ENCODE measurements around the gene STATH.
"Not testable (repeated sequence)": the region's sequence is repeated elsewhere in the genome, so short reads cannot be mapped to it uniquely, and the experiment has no call there.

Gene STATH

GRCh38 chr4:69995526-69996016, at the start of gene STATH:
Gene STATH, plus strand, starts transcription at chr4:69995966. Its CDS starts 2,472 bp downstream, at chr4:69998438.
- ATAC-seq = no peak

GRCh38 chr4:69951602-69952001, 44.2 kb upstream of the STATH start:
- ATAC-seq = no peak

GRCh38 chr4:69957209-69957608, 38.6 kb upstream of the STATH start:
- ATAC-seq = no peak

GRCh38 chr4:69965628-69966027, 30.1 kb upstream of the STATH start, which contains the start of gene CSN2:
Gene CSN2, minus strand, starts transcription at chr4:69965728. Its CDS starts 4,733 bp downstream, at chr4:69960995.
- no peak for ATAC-seq

GRCh38 chr4:69970071-69970470, 25.7 kb upstream of the STATH start:
- ATAC-seq = no peak

- no peak for ATAC-seq
Measured at GRCh38 chr4:69974631-69975030, 21.1 kb upstream of the STATH start.

GRCh38 chr4:69977582-69977981, 18.2 kb upstream of the STATH start:
- no peak for ATAC-seq

GRCh38 chr4:69984030-69984443, 11.7 kb upstream of the STATH start:
- peak in 1 of 2 donors; percentile 9 for ATAC-seq

- ATAC-seq = no peak
Measured at GRCh38 chr4:69986663-69987062, 9.1 kb upstream of the STATH start.

- ATAC-seq = no peak
Measured at GRCh38 chr4:69991016-69991415, 4.8 kb upstream of the STATH start.

GRCh38 chr4:69994782-69995181, 984 bp upstream of the STATH start:
- no peak for ATAC-seq

- no peak for ATAC-seq
Measured at GRCh38 chr4:69999420-69999819, 3.7 kb downstream of the STATH start.

GRCh38 chr4:70000711-70001110, 4.9 kb downstream of the STATH start:
- ATAC-seq = no peak

- ATAC-seq = no peak
Measured at GRCh38 chr4:70002507-70002906, 6.7 kb downstream of the STATH start.

- ATAC-seq = no peak
Measured at GRCh38 chr4:70008771-70009170, 13.0 kb downstream of the STATH start.

- not testable (repeated sequence) for ATAC-seq
Measured at GRCh38 chr4:70019006-70019405, 23.2 kb downstream of the STATH start.

GRCh38 chr4:70023218-70023617, 27.5 kb downstream of the STATH start:
- no peak for ATAC-seq

GRCh38 chr4:70027011-70027410, 31.2 kb downstream of the STATH start:
- no peak for ATAC-seq

GRCh38 chr4:70028159-70028558, 32.4 kb downstream of the STATH start, which contains the start of gene HTN3:
Gene HTN3, plus strand, starts transcription at chr4:70028459. Its CDS starts 2,282 bp downstream, at chr4:70030741.
- not testable (repeated sequence) for ATAC-seq

- ATAC-seq = not testable (repeated sequence)
Measured at GRCh38 chr4:70037559-70037958, 41.8 kb downstream of the STATH start.

- not testable (repeated sequence) for ATAC-seq
Measured at GRCh38 chr4:70039928-70040327, 44.2 kb downstream of the STATH start.

GRCh38 chr4:70041652-70042286, 46.0 kb downstream of the STATH start:
- no peak for ATAC-seq

- not testable (repeated sequence) for ATAC-seq
Measured at GRCh38 chr4:70050138-70050537, 54.4 kb downstream of the STATH start, which contains the start of gene HTN1. Gene HTN1, plus strand, starts transcription at chr4:70050438. Its CDS starts 2,639 bp downstream, at chr4:70053077.
